Cardiac fibroblast (primary cell): ENCODE measurements around the gene USP1.

Experiments
- DNase-seq, 2 donors: peaks; one replicate each; pipeline versions ENCODE4 v3.0.0 to v3.0.0-alpha.2; 2010; ENCODE audit warnings: low read depth in 2 of 2
- H3K4me3 ChIP-seq, 2 donors: replicated peaks in 1 of 2; 1 replicate in 1 of 2; 2 replicates in 1 of 2; pipeline ENCODE4 v1.5.1; 2011; ENCODE audit warnings: low read depth in 2 of 2, low read length in 2 of 2, mild to moderate bottlenecking in 2 of 2, moderate library complexity in 1 of 2
- CTCF ChIP-seq: IDR thresholded peaks from one replicate; pipeline ENCODE4 v1.5.1; 2011; ENCODE audit warnings: low read depth, mild to moderate bottlenecking, low read length, inconsistent platforms

The USP1 gene

GRCh38 chr1:62448221-62448933 is 11.5 kb downstream of the USP1 start:
- TF ChIP-seq CTCF: no peak
- DNase-seq: no peak
- H3K4me3 ChIP-seq: no peak overlapping the region

GRCh38 chr1:62450301-62450700 is 13.5 kb downstream of the USP1 start:
- DNase-seq: no peak
- TF ChIP-seq CTCF: no peak
- H3K4me3 ChIP-seq: no peak overlapping the region

GRCh38 chr1:62452951-62453350 is 16.1 kb downstream of the USP1 start:
- peak in 1 of 2 donors; percentile 39 for DNase-seq
- TF ChIP-seq CTCF: no peak

GRCh38 chr1:62457955-62458354 is 21.1 kb downstream of the USP1 start:
- no peak overlapping the region for H3K4me3 ChIP-seq
- peak in 1 of 2 donors; percentile 6 for DNase-seq
- no peak for TF ChIP-seq CTCF

More at GRCh38 chr1:62452951-62453350, 16.1 kb downstream of the USP1 start:
- no peak overlapping the region for H3K4me3 ChIP-seq

- TF ChIP-seq CTCF: no peak
- no peak overlapping the region for H3K4me3 ChIP-seq
- no peak for DNase-seq
Measured at GRCh38 chr1:62462370-62462769, 25.5 kb downstream of the USP1 start.

- no peak for TF ChIP-seq CTCF
- no peak overlapping the region for H3K4me3 ChIP-seq
- peak in 1 of 2 donors; percentile 7 for DNase-seq
Measured at GRCh38 chr1:62467092-62467491, 30.2 kb downstream of the USP1 start.

- no peak overlapping the region for H3K4me3 ChIP-seq
- DNase-seq: no peak
- no peak for TF ChIP-seq CTCF
Measured at GRCh38 chr1:62476525-62477219, 39.8 kb downstream of the USP1 start.
